ENCODE results near the gene POU2F1.

GRCh38 chr1:167238713-167239112 is 18.0 kb downstream of the POU2F1 start:
- no peak for TF ChIP-seq POLR2A (IDR thresholded peaks at IDR 0.05)
- TF ChIP-seq CTCF (IDR thresholded peaks at IDR 0.05), result no peak

All from thyroid gland (tissue), 4 donors.